ENCODE data around the gene SOX30. TPM values are rescaled to one million over a fixed set of nuclear protein-coding genes. Genes with fewer than 3 reads are reported as not detected.

SOX30 gene
- total RNA-seq, 4 donors from 2014 or later: 0.10 TPM; not detected in 3

DNA sequence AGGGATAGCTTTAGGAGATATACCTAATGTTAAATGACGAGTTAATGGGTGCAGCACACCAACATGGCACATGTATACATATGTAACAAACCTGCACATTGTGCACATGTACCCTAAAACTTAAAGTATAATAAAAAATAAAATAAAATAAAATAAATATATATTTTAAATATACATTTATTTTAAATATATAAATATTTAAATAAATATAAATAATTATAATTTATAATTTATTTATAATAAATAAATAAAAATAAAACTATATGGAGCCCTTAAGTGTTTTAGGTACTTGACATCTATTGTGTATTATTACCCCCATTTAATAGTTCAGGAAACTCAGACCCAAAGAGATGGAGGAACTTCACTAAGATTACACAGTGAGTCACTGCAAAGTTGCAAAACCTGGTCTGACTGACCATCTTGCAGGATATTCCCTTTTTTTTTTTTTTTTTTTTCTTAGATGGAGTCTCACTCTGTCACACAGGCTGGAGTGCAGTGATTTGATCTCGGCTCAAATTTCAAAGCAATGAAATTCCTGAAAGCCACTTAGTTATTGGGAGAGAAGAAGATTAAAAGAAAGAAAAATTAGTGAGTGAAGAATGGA is 13.3 kb upstream of the SOX30 start:
- TF ChIP-seq POLR2A (IDR thresholded peaks at IDR 0.05) (no peak), CTCF (IDR thresholded peaks at IDR 0.05) (no peak)
- DNase-seq (ENCODE audit: low spot score in 2 of 2): no peak
- intact Hi-C loops (cut with DNase I; ENCODE audit: low total_unique reads): no loop called here
- no peak overlapping the region for H3K4me3 ChIP-seq (ENCODE audit: low read depth, poor library complexity, severe bottlenecking)
- WGBS, 2 donors: 76 to 81% methylated on average over 2 of the region's 2 CpGs

DNA sequence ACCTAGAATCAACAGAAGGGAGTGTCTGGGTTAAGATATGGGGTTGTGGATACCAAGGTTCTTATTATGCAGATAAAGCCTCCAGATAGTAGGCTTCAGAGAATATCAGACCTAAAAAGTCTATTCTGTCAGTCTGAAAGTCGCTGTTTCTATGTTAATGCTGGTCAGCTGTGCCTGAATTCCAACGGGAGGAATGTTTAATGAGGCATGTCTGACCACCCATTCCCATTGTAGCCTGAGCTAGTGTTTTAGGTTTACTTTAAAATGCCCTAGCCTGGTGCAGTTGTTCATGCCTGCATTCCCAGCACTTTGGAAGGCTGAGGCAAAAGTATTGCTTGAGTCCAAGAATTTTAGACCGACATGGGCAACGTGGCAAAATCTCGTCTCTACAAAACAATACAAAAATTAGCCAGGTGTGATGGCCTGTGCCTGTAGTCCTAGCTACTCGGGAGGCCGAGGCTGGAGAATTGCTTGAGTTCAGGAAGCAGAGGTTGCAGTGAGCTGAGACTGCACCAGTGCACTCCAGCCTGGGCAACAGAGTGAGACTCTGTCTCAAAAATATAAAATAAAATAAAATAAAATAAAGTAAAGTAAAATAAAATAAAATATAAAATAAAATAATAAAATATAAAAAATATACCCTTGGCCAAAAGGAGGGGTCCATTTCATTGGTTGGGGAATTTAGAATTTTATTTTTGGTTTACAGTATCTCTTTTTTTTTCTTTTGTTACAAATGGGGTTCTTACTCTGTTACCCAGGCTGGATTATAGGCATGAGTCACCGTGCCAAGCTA is 7.8 kb upstream of the SOX30 start:
- TF ChIP-seq CTCF (IDR thresholded peaks at IDR 0.05): no peak
- no peak for TF ChIP-seq POLR2A (IDR thresholded peaks at IDR 0.05)
- intact Hi-C loops (cut with DNase I; ENCODE audit: low total_unique reads): no loop called here
- WGBS, 2 donors: 81 to 88% methylated on average over 8 of the region's 8 CpGs
- no peak overlapping the region for H3K4me3 ChIP-seq (ENCODE audit: low read depth, poor library complexity, severe bottlenecking)
- DNase-seq (ENCODE audit: low spot score in 2 of 2): peak in 1 of 2 donors; percentile 34

DNA sequence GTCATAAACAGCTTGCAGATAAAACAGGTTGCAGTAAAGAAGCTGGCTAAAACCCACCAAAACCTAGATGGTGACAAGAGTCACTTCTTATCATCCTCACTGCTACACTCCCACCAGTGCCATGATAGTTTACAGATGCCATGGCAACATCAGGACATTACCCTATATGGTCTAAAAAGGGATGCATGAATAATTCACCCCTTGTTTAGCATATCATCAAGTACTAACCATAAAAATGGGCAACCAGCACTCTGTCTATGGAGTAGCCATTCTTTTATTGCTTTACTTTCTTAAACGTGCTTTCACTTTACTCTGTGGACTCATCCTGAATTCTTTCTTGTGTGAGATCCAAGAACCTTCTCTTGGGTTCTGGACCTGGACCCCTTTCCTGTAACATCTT is 6.7 kb upstream of the SOX30 start:
- DNase-seq (ENCODE audit: low spot score in 2 of 2): no peak
- no peak overlapping the region for H3K4me3 ChIP-seq (ENCODE audit: low read depth, poor library complexity, severe bottlenecking)
- 73 to 83% methylated on average over 1 of the region's 1 CpG for WGBS, 2 donors
- no peak for TF ChIP-seq POLR2A (IDR thresholded peaks at IDR 0.05)
- TF ChIP-seq CTCF (IDR thresholded peaks at IDR 0.05): no peak
- intact Hi-C loops (cut with DNase I; ENCODE audit: low total_unique reads): no loop called here

DNA sequence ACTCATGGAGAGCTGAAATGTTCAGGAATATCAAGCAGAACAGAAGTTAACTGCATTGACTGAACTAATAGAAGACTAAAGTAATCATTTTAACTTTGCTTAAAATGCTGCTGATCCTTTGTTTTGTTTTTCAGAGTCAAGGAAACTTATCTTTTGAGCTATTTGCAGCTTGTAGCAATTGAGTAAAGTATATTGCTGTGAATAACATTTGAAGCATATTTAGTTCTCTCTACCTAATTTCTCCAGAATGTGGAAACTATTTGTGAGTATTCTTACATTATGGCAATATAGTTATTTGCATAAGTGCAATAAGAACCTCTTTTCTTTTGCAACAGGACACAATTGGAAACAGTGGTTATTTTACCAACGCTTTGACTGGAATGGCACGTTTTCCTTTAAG is 5.3 kb upstream of the SOX30 start:
- TF ChIP-seq CTCF (IDR thresholded peaks at IDR 0.05) (no peak), POLR2A (IDR thresholded peaks at IDR 0.05) (no peak)
- WGBS, 2 donors: 65 to 78% methylated on average over 2 of the region's 2 CpGs

GRCh38 chr5:157651623-157652376 is 438 bp downstream of the SOX30 start:
- H3K4me3 ChIP-seq (ENCODE audit: low read depth, poor library complexity, severe bottlenecking): no peak overlapping the region
- intact Hi-C loops (cut with DNase I; ENCODE audit: low total_unique reads): no loop called here
- 22 to 38% methylated on average over 33 to 61 of the region's 63 CpGs for WGBS, 2 donors
- TF ChIP-seq CTCF (IDR thresholded peaks at IDR 0.05): no peak
- TF ChIP-seq POLR2A (IDR thresholded peaks at IDR 0.05): no peak
- peak in 1 of 2 donors; percentile 84 for DNase-seq (ENCODE audit: low spot score in 2 of 2)

More for the DNA sequence above, 5.3 kb upstream of the SOX30 start:
- DNase-seq (ENCODE audit: low spot score in 2 of 2): no peak
- H3K4me3 ChIP-seq (ENCODE audit: low read depth, poor library complexity, severe bottlenecking): no peak overlapping the region
- intact Hi-C loops (cut with DNase I; ENCODE audit: low total_unique reads): no loop called here
